DND-41 (cell line): ENCODE measurements around the gene HMGB2.
A peak's percentile ranks its signal among the peaks of the same experiment; 100 is the strongest.

Experiments used
- ATAC-seq: fragments of 200-7000 bp; cut with Tn5 transposase; 3 replicates; pipeline ENCODE4 v1.9.1; 2021; ENCODE audit warnings: low read depth; ENCODE audit not compliant: insufficient read depth
- DNase-seq: peaks from one replicate; pipeline ENCODE4 v3.0.0-alpha.2; 2020
- H2AFZ ChIP-seq: 2 replicates; pipeline ENCODE4 v1.6.0; 2012; ENCODE audit warnings: low read depth, low read length
- H3K27ac ChIP-seq: 2 replicates; pipeline ENCODE4 v1.5.1; 2012; ENCODE audit warnings: low read length, inconsistent platforms
- H3K27me3 ChIP-seq: fragments of 200-600 bp; sonication (generic); 2 replicates; pipeline ENCODE4 v1.6.0; 2012; ENCODE audit warnings: low read length, mild to moderate bottlenecking, inconsistent platforms; ENCODE audit not compliant: insufficient read depth, poor library complexity
- H3K36me3 ChIP-seq: 2 replicates; pipeline ENCODE4 v1.5.1; 2012; ENCODE audit warnings: low read length, inconsistent platforms; ENCODE audit not compliant: insufficient read depth
- H3K4me1 ChIP-seq: 2 replicates; pipeline ENCODE4 v1.5.1; 2012; ENCODE audit warnings: mild to moderate bottlenecking, low read length; ENCODE audit not compliant: insufficient read depth
- H3K4me2 ChIP-seq: 2 replicates; pipeline ENCODE4 v1.6.0; 2012; ENCODE audit warnings: mild to moderate bottlenecking, moderate library complexity, low read length, inconsistent platforms; ENCODE audit not compliant: insufficient read depth
- H3K4me3 ChIP-seq, 2 experiments: fragments of 200-600 bp in 1 of 2; shearing (Covaris generic) in 1 of 2; 2 replicates each; pipeline ENCODE4 v1.5.1; 2012 to 2016; ENCODE audit warnings: inconsistent platforms in 2 of 2, low read length in 2 of 2, mild to moderate bottlenecking in 2 of 2, low read depth in 1 of 2, moderate library complexity in 1 of 2
- H3K79me2 ChIP-seq: 2 replicates; pipeline ENCODE4 v1.6.0; 2012; ENCODE audit warnings: low read length, inconsistent platforms; ENCODE audit not compliant: insufficient read depth
- H3K9ac ChIP-seq: 2 replicates; pipeline ENCODE4 v1.6.0; 2012; ENCODE audit warnings: low read depth, mild to moderate bottlenecking, inconsistent platforms, low read length, moderate library complexity
- H3K9me3 ChIP-seq: 2 replicates; pipeline ENCODE4 v1.5.1; 2012; ENCODE audit warnings: low read length, moderate library complexity, mild to moderate bottlenecking, inconsistent platforms; ENCODE audit not compliant: insufficient read depth, severe bottlenecking
- H4K20me1 ChIP-seq: 2 replicates; pipeline ENCODE4 v1.6.0; 2012; ENCODE audit warnings: low read length; ENCODE audit not compliant: insufficient read depth
- CTCF ChIP-seq: IDR thresholded peaks from 2 replicates; pipeline ENCODE4 v1.5.1; 2012; ENCODE audit warnings: borderline replicate concordance, low read length, moderate library complexity, mild to moderate bottlenecking; ENCODE audit not compliant: poor library complexity, severe bottlenecking; ENCODE audit errors: extremely low read depth
- EZH2 ChIP-seq: IDR thresholded peaks from 3 replicates; pipeline ENCODE4 v1.6.1; 2012; ENCODE audit warnings: borderline replicate concordance, low read depth, mild to moderate bottlenecking, moderate library complexity, low read length, inconsistent platforms; ENCODE audit not compliant: severe bottlenecking

Gene HMGB2

DNA sequence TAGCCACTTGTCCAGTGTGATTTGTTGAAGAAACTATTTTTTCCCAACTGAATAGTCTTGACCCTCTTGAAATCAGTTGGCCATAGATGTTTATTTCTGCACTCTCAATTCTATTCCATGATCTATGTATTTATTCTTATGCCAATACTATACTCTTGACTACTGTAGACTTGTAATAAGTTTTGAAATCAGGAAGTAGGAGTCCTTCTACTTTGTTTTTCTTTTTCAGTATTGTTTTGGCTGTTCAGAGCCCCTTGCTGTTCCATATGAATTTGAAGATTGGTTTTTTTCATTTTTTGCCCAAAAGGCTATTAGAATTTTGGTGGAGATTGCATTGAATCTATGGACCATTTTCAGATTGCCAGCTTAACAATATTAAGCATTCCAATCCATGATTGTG, 46.8 kb upstream of the HMGB2 start:
- Histone ChIP-seq H3K4me3 (no peak overlapping the region), H3K4me2 (no peak overlapping the region), H3K79me2 (peaks cover 9% of the 10 kb centered on the region), H3K9ac (no peak overlapping the region), H4K20me1 (no peaks in the 10 kb centered on the region), H3K4me1 (no peaks in the 10 kb centered on the region), H3K36me3 (peaks cover 21% of the 10 kb centered on the region), H3K27me3 (no peaks in the 10 kb centered on the region), H3K9me3 (no peaks in the 10 kb centered on the region), H2AFZ (no peak overlapping the region), H3K27ac (no peak overlapping the region)
- no peak for ATAC-seq
- no peak for DNase-seq
- TF ChIP-seq EZH2 (no peak), CTCF (no peak)

- Histone ChIP-seq H3K27ac (no peak overlapping the region), H3K27me3 (no peaks in the 10 kb centered on the region), H3K4me2 (no peak overlapping the region), H3K9me3 (no peaks in the 10 kb centered on the region), H3K4me3 (no peak overlapping the region), H3K36me3 (peaks cover 27% of the 10 kb centered on the region), H2AFZ (no peak overlapping the region), H3K9ac (no peak overlapping the region), H3K79me2 (peaks cover 19% of the 10 kb centered on the region), H4K20me1 (no peaks in the 10 kb centered on the region), H3K4me1 (peaks cover 5% of the 10 kb centered on the region; the same call in 1 of the 2 replicates)
- DNase-seq: no peak
- no peak for TF ChIP-seq CTCF
- TF ChIP-seq EZH2: no peak
- no peak for ATAC-seq
Measured at GRCh38 chr4:173379929-173380328, 45.8 kb upstream of the HMGB2 start.

- peaks cover 17% of the 10 kb centered on the region; the same call in 1 of the 2 replicates for H4K20me1 ChIP-seq
- no peak for ATAC-seq
- no peak for DNase-seq
- H3K36me3 ChIP-seq: peaks cover 31% of the 10 kb centered on the region
- H3K4me2 ChIP-seq: peak overlapping the region; percentile 69
- no peak overlapping the region for H2AFZ ChIP-seq
- TF ChIP-seq CTCF (no peak), EZH2 (no peak)
- H3K27ac ChIP-seq: no peak overlapping the region
- peaks cover 62% of the 10 kb centered on the region for H3K79me2 ChIP-seq
- peaks cover 28% of the 10 kb centered on the region for H3K4me1 ChIP-seq
- peak overlapping the region in 1 of 2 experiments; percentile 27; a peak in 1 of 4 replicates for H3K4me3 ChIP-seq
- H3K9ac ChIP-seq: peak overlapping the region; percentile 86; the same call in 1 of the 2 replicates
- H3K9me3 ChIP-seq: no peaks in the 10 kb centered on the region
- H3K27me3 ChIP-seq: no peaks in the 10 kb centered on the region
Measured at GRCh38 chr4:173374588-173374987, 40.4 kb upstream of the HMGB2 start.
